NT2/D1 (cell line): ENCODE data around the gene MAT1A.
"Not testable (repeated sequence)": the region's sequence is repeated elsewhere in the genome, so short reads cannot be mapped to it uniquely, and the experiment has no call there.

Source experiments
- DNase-seq: peaks from one replicate; pipeline ENCODE4 v3.0.0-alpha.2; 2011; ENCODE audit warnings: low read depth, low spot score
- H3K27me3 ChIP-seq: 2 replicates; pipeline ENCODE4 v1.6.0; 2011; ENCODE audit warnings: mild to moderate bottlenecking; ENCODE audit not compliant: insufficient read length, insufficient read depth
- H3K36me3 ChIP-seq: 2 replicates; pipeline ENCODE4 v1.6.1; 2011; ENCODE audit warnings: mild to moderate bottlenecking, low read length, mixed read lengths; ENCODE audit not compliant: insufficient read depth, insufficient read length
- H3K4me1 ChIP-seq: 2 replicates; pipeline ENCODE4 v1.5.1; 2011; ENCODE audit not compliant: insufficient read depth, insufficient read length
- H3K4me3 ChIP-seq: 2 replicates; pipeline ENCODE4 v1.5.1; 2011; ENCODE audit warnings: low read depth; ENCODE audit not compliant: insufficient read length
- H3K9ac ChIP-seq: 2 replicates; pipeline ENCODE4 v1.6.0; 2011; ENCODE audit warnings: low read depth; ENCODE audit not compliant: insufficient read length
- H3K9me3 ChIP-seq: 2 replicates; pipeline ENCODE4 v1.5.1; 2011; ENCODE audit warnings: mild to moderate bottlenecking, low read length; ENCODE audit not compliant: insufficient read depth
- SUZ12 ChIP-seq: IDR thresholded peaks from 2 replicates; pipeline ENCODE4 v1.6.1; 2011; ENCODE audit not compliant: insufficient read length, insufficient read depth; ENCODE audit errors: extremely low read depth
- YY1 ChIP-seq: IDR thresholded peaks from 2 replicates; pipeline ENCODE4 v1.6.1; 2011; ENCODE audit not compliant: insufficient read length, insufficient read depth
- ZNF274 ChIP-seq: IDR thresholded peaks from 2 replicates; pipeline ENCODE4 v1.6.1; 2011; ENCODE audit warnings: mild to moderate bottlenecking, low read depth, low read length

Gene MAT1A

GRCh38 chr10:80321183-80321582 lies 31.7 kb upstream of the MAT1A start:
- no peak for DNase-seq
- Histone ChIP-seq H3K9me3 (no peaks in the 10 kb centered on the region), H3K4me1 (peaks cover 2% of the 10 kb centered on the region), H3K9ac (no peak overlapping the region), H3K4me3 (no peak overlapping the region), H3K36me3 (no peaks in the 10 kb centered on the region), H3K27me3 (no peaks in the 10 kb centered on the region)
- TF ChIP-seq ZNF274 = no peak
- TF ChIP-seq YY1 = no peak
- TF ChIP-seq SUZ12 = no peak

DNA sequence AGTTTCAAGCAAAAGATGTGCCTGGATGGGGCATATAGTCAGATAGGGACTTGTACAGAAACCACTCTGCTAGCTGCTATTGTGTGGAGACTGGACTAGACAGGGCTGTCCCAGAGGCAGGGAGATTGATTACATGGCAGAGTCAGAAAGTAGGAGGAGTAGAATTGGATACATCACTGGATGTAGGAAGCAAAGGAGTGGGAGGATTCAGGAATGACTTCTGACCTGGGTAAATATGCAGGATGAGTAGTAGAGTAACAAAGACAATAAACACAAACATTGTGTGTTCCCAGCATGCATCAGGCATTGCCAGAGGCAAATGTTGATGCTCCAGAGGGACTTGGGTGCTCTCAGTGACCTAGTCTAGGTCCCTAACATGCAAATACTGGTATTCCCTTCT lies 30.9 kb upstream of the MAT1A start:
- TF ChIP-seq ZNF274 (no peak), YY1 (no peak), SUZ12 (no peak)
- H3K9me3 ChIP-seq = no peaks in the 10 kb centered on the region
- H3K4me3 ChIP-seq = no peak overlapping the region
- peaks cover 2% of the 10 kb centered on the region for H3K4me1 ChIP-seq
- no peak for DNase-seq
- no peaks in the 10 kb centered on the region for H3K36me3 ChIP-seq
- no peaks in the 10 kb centered on the region for H3K27me3 ChIP-seq
- H3K9ac ChIP-seq = no peak overlapping the region

- Histone ChIP-seq H3K9ac (no peak overlapping the region), H3K4me3 (no peak overlapping the region), H3K4me1 (peaks cover 2% of the 10 kb centered on the region), H3K36me3 (no peaks in the 10 kb centered on the region), H3K9me3 (no peaks in the 10 kb centered on the region), H3K27me3 (no peaks in the 10 kb centered on the region)
- no peak for TF ChIP-seq SUZ12
- TF ChIP-seq ZNF274 = no peak
- no peak for TF ChIP-seq YY1
- no peak for DNase-seq
Measured at GRCh38 chr10:80319725-80320290, 30.4 kb upstream of the MAT1A start.

DNA sequence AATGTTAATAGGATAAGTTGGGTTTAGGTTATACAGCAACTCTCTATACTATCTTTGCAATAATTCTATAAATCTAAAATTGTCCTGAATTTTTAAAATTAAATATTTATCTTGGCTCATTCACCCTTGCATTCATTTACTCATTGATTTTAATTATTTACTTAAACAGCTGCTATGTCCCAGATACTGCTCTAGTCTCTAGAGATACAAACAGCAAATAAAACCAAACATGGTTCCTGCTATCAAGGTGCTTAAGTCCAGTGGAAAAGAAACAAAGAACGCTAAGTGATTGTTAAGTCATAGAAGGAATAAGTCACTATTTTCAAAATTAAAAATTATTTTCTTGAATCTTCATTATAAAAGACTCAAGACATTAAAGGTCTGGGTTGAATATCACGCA lies 29.9 kb upstream of the MAT1A start:
- Histone ChIP-seq H3K4me1 (peaks cover 2% of the 10 kb centered on the region), H3K36me3 (no peaks in the 10 kb centered on the region), H3K9me3 (no peaks in the 10 kb centered on the region), H3K4me3 (no peak overlapping the region), H3K27me3 (no peaks in the 10 kb centered on the region), H3K9ac (no peak overlapping the region)
- TF ChIP-seq YY1 (no peak), SUZ12 (no peak), ZNF274 (no peak)
- no peak for DNase-seq

DNA sequence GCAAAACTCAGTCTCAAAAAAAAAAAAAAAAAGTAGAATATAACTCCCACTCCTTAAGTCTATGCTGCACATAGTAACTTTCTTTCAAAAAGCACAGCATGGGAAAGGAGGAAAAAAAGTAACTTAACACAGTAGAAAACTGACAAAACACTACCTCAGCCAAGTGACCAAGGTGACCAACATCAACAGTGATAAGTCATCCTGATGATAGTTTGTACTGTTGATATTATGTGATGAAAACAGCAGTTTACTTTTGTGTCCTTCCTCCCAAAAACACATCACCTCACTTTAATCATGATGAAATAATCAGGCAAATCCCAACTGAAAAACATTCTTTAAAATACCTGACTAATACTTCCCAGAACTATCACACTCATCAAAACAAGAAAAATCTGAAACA lies 29.3 kb upstream of the MAT1A start:
- H3K4me1 ChIP-seq = no peaks in the 10 kb centered on the region
- H3K4me3 ChIP-seq = no peak overlapping the region
- DNase-seq = no peak
- no peaks in the 10 kb centered on the region for H3K27me3 ChIP-seq
- no peak overlapping the region for H3K9ac ChIP-seq
- TF ChIP-seq YY1 = no peak
- TF ChIP-seq ZNF274 = no peak
- H3K36me3 ChIP-seq = no peaks in the 10 kb centered on the region
- no peaks in the 10 kb centered on the region for H3K9me3 ChIP-seq

GRCh38 chr10:80315391-80315790 lies 25.9 kb upstream of the MAT1A start:
- no peak for DNase-seq
- no peak overlapping the region for H3K9ac ChIP-seq
- H3K4me3 ChIP-seq = no peak overlapping the region
- no peaks in the 10 kb centered on the region for H3K27me3 ChIP-seq
- no peaks in the 10 kb centered on the region for H3K36me3 ChIP-seq
- no peaks in the 10 kb centered on the region for H3K4me1 ChIP-seq
- TF ChIP-seq SUZ12 (no peak), ZNF274 (no peak), YY1 (no peak)
- H3K9me3 ChIP-seq = no peaks in the 10 kb centered on the region

DNA sequence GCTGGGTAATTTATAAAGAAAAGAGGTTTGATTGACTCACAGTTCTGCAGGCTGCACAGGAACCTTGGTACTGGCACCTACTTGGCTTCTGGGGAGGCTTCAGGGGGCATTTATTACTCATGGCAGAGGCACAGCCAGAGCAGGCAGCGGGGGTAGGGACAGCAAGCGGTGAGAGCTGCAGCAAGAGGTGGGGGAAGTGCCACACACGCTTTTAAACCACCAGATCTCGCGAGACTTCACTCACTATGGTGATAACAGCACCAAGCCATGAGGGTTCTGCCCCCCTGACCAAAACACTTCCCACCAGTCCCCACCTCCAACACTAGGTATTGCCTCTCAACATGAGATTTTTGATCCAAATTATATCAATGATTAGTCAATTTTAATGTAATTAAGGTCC lies 24.1 kb upstream of the MAT1A start:
- TF ChIP-seq ZNF274 (no peak), YY1 (no peak), SUZ12 (no peak)
- Histone ChIP-seq H3K9ac (no peak overlapping the region), H3K9me3 (no peaks in the 10 kb centered on the region), H3K27me3 (no peaks in the 10 kb centered on the region), H3K4me1 (no peaks in the 10 kb centered on the region), H3K36me3 (no peaks in the 10 kb centered on the region), H3K4me3 (no peak overlapping the region)
- DNase-seq = no peak

- not testable (repeated sequence) for H3K9ac ChIP-seq, H3K4me3 ChIP-seq, H3K36me3 ChIP-seq, H3K27me3 ChIP-seq, H3K9me3 ChIP-seq, H3K4me1 ChIP-seq, DNase-seq
Measured at GRCh38 chr10:80305989-80306388, 16.5 kb upstream of the MAT1A start.
